ENCODE results near the gene MCOLN2.

The MCOLN2 gene

GRCh38 chr1:84982395-84982794, 14.5 kb downstream of the MCOLN2 start:
- no peak for DNase-seq

GRCh38 chr1:84975035-84975434, 21.9 kb downstream of the MCOLN2 start:
- DNase-seq, result no peak

- DNase-seq, result no peak
Observed at GRCh38 chr1:84973498-84974334, 23.2 kb downstream of the MCOLN2 start.

- no peak for DNase-seq
Observed at GRCh38 chr1:84972377-84972987, 24.4 kb downstream of the MCOLN2 start.

GRCh38 chr1:84971957-84972356, 25.0 kb downstream of the MCOLN2 start:
- no peak for DNase-seq

GRCh38 chr1:84969489-84970250, 27.2 kb downstream of the MCOLN2 start:
- DNase-seq, result no peak

GRCh38 chr1:84968865-84969264, 28.0 kb downstream of the MCOLN2 start:
- no peak for DNase-seq

GRCh38 chr1:84968101-84968500, 28.8 kb downstream of the MCOLN2 start:
- DNase-seq, result no peak

- no peak for DNase-seq
Observed at GRCh38 chr1:84967666-84968065, 29.2 kb downstream of the MCOLN2 start.

- no peak for DNase-seq
Observed at GRCh38 chr1:84963021-84963420, 33.9 kb downstream of the MCOLN2 start.

- DNase-seq, result no peak
Observed at GRCh38 chr1:84961316-84961715, 35.6 kb downstream of the MCOLN2 start.

GRCh38 chr1:84960371-84960770, 36.5 kb downstream of the MCOLN2 start:
- DNase-seq, result no peak

- no peak for DNase-seq
Observed at GRCh38 chr1:84959294-84959693, 37.6 kb downstream of the MCOLN2 start.

- no peak for DNase-seq
Observed at GRCh38 chr1:84957966-84958365, 38.9 kb downstream of the MCOLN2 start.

GRCh38 chr1:84956655-84957054, 40.3 kb downstream of the MCOLN2 start:
- no peak for DNase-seq

- DNase-seq, result no peak
Observed at GRCh38 chr1:84956097-84956496, 40.8 kb downstream of the MCOLN2 start.

GRCh38 chr1:84949664-84950063, 47.2 kb downstream of the MCOLN2 start:
- no peak for DNase-seq

GRCh38 chr1:84947536-84948410, 49.1 kb downstream of the MCOLN2 start:
- no peak for DNase-seq

- DNase-seq, result no peak
Observed at GRCh38 chr1:84946631-84947030, 50.3 kb downstream of the MCOLN2 start.

- peak; percentile 88 for DNase-seq
Observed at GRCh38 chr1:84944767-84945486, 52.0 kb downstream of the MCOLN2 start.

GRCh38 chr1:84941843-84942242, 55.1 kb downstream of the MCOLN2 start:
- DNase-seq, result no peak

GRCh38 chr1:84940481-84940880, 56.4 kb downstream of the MCOLN2 start:
- no peak for DNase-seq
